CD4-positive, alpha-beta T cell treated with Interleukin-4 for 1 hour (primary cell): ENCODE results near the gene MIF4GD.
"Not testable (repeated sequence)": the region's sequence is repeated elsewhere in the genome, so short reads cannot be mapped to it uniquely, and the experiment has no call there.

Source experiments
- DNase-seq, 2 donors: peaks; one replicate each; pipeline ENCODE4 v3.0.0-alpha.2; 2020 to 2022

MIF4GD gene

GRCh38 chr17:75288359-75288758 lies 17.3 kb upstream of the MIF4GD start:
- DNase-seq, result no peak

DNA sequence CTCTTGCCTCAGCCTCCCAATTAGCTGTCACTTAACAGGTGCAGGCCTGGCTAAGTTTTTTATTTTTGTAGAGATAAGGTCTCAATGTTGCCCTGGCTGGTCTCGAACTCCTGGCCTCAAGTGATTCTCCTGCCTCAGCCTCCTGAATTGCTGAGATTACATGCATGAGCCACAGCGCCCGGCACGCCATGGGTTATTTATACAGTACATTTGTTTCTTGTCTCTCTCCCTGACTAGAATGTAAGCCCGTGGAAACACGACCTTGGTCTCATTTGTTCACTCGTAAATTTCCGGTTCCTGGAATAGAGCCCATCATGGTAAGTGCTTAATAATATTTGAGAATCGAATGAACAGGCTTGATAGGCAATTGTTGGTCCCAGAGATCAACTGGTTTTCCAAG lies 16.2 kb upstream of the MIF4GD start:
- DNase-seq, result no peak

GRCh38 chr17:75285123-75285522 lies 14.1 kb upstream of the MIF4GD start:
- DNase-seq, result no peak

- not testable (repeated sequence) for DNase-seq
Measured at GRCh38 chr17:75280189-75280588, 9.2 kb upstream of the MIF4GD start.

DNA sequence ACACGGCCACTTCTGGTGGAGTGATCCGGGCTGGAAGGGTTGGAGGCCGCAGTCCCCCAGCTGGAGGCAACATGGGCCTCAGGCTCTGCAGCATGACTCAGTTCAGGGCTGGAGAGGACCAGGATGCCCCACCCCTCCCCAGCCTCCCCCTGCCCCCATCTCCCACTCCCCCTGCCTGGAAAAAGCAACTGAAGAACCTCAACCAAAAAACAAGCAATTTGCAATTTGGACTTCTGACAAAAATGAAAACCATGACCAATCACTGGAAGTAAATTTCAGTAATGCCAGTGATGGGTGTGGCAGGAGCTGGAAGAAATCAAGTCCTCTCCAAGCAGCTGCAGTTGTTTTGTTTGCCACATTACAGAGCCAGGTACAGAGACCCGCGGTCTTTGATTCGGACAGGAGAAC lies 6.6 kb upstream of the MIF4GD start:
- no peak for DNase-seq

DNA sequence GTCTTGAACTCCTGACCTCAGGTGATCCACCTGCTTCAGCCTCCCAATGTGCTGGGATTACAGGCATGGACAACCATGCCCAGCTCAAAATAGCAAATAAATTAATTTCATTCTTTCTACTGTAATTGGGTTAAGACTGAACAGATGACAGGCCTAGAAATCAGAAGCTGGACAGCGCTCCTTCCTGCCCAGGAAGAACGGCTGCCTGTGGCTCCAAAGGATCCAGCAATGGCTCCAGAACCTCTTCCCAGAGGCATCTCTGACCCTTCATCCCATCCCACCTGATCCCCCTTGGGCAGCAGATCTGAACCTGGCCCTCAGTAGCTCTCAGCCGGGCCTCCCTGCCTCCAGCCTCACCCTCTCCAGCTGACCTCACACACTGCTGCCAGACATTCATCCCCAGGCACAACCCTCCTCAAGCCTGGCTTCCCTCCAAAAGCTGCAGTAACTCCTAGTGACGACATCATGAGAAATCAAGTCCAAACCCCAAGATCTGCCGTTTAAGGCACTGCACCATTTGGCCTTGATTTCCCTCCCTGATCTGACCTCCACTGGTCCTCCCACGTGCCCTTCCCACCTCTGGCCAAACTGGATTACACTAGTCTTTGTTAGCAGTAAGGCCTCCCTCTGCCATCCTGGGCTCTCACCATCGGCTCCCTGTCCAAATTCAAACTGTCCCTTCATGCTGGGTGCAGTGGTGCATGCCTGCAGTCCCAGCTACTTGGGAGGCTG lies 3.1 kb upstream of the MIF4GD start:
- no peak for DNase-seq

DNA sequence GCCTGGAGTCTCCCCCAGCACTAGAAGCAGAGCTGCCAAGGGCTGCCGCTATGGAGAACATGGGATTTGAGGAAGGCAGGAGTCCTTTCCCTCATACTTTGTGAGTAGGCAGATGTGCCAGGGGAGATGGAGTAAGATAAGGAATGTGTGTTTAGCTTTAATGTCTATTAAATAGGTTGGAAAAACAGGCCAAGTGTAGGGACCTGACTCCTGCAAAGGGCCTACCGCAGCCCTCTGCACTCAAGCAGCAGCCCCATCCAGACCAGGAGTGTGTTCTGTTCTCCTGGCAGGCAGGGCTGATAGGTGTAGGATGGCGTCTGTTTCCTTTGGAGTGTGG lies 1.8 kb upstream of the MIF4GD start:
- no peak for DNase-seq

GRCh38 chr17:75271955-75272847 lies 1.2 kb upstream of the MIF4GD start:
- DNase-seq, result no peak

- peak; percentile 87 to 89 for DNase-seq
Measured at GRCh38 chr17:75271233-75271954, 363 bp upstream of the MIF4GD start.

DNA sequence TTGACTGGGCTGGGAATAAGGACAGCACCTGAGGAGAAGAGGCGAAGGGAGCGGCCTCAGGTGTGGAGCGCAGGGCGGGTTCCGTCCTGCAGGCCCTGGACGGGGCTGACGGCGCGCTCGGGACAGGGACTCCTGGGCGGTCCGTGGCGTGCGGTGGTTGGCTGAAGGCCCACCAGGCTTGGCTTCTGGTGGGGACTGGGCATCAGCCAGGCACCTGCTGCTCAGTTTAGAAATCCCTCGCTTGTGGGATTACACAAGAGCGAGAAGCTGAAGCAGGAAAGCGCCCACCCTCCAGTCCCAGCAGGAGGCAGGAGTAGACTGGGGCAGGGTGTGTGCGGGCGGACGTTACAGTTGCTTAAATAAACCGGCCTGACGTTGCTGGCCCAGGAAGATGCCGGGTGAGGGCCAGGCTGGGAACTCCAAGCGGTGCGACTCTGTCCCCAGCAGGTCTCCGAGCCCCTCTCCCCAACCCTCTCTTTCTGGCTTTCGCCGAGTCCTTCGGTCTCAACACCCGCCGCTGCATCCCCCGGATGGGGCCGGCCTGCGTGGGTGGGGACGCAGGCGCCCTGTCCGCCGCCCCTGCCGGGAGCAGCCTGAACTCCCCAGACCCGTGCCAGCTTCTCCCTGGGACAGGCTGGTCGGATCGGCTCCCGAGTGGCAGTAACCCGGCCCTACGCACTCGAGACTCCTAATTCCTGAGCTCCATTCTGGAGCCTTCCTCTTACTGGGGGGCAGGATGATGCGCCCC lies 639 bp downstream of the MIF4GD start:
- DNase-seq, result peak; percentile 47 to 52

DNA sequence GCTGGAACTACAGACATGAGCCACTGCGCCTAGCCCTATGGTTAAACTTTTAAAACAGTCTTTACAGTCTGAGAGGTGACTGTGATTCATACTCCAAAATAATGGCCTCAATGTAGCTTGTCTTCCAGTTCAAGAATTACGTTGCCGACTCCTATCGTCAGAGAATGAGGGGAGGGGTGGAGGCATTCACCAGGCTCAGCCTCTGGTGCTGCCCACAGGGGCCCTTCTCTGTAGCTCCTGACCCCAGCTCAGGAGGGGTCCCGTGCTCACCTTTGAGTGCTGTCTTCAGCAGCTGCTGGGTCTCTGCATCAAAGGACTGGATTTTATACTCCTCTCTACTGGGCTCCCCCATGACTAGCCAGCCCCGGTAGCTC lies 1.2 kb downstream of the MIF4GD start:
- no peak for DNase-seq

GRCh38 chr17:75267411-75268232 lies 3.4 kb downstream of the MIF4GD start:
- DNase-seq, result no peak

DNA sequence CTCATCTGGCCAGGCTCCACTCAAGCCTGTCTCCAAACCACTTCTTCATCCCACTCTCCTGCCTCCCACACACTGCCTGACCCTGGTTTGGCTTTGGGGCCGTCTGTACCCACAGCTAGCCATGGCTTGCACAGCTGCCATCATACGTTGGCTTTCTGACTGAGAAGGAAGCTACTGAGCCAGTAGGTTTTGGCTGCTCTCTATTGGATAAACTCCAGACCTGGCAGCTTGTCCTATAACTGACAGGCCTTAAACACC lies 3.9 kb downstream of the MIF4GD start:
- no peak for DNase-seq

- DNase-seq, result no peak
Measured at GRCh38 chr17:75266316-75267152, 4.5 kb downstream of the MIF4GD start.

DNA sequence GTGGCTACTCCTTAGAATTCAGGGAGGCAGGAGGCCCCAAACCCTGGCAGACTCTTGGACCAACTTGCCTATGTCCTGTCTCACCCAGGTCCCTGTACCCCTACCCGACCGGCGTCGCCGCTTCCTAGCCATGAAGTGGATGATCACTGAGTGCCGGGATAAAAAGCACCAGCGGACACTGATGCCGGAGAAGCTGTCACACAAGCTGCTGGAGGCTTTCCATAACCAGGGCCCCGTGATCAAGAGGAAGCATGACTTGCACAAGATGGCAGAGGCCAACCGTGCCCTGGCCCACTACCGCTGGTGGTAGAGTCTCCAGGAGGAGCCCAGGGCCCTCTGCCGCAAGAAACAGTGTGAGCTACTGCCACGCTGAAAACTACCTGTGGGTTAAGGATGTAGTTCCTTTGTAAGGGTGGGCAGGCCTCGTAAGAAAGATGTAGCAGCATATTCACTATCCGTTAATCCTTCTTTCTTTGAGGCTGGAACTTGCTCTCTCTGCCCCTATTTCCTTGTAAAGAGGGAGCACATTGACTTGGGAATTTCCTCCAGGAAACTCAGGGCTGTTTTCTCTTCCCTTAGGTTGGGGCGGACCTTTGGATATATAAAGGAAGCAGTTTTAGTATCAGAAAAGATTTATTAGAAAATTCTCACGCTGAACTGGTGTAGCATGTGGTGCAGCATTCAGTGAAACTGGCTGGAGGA lies 5.3 kb downstream of the MIF4GD start:
- no peak for DNase-seq

DNA sequence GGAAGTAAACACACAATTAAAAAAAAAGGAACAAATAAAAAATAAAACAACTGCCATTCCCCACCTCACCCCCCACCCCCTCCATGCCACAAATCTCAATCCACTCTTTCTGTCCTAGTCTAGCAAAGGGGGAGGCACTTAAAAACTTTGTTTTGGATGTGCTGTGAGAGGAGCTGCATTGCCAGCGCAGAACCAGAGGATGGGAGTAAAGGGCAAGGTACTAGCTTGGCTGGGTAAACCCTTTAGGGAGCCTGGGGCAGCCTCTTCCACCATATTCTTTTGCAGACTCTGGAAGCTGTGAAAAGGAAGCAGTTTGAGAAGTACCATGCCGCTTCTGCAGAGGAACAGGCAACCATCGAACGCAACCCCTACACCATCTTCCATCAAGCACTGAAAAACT lies 8.0 kb downstream of the MIF4GD start:
- DNase-seq, result no peak

GRCh38 chr17:75262112-75262606 lies 8.9 kb downstream of the MIF4GD start:
- no peak for DNase-seq

DNA sequence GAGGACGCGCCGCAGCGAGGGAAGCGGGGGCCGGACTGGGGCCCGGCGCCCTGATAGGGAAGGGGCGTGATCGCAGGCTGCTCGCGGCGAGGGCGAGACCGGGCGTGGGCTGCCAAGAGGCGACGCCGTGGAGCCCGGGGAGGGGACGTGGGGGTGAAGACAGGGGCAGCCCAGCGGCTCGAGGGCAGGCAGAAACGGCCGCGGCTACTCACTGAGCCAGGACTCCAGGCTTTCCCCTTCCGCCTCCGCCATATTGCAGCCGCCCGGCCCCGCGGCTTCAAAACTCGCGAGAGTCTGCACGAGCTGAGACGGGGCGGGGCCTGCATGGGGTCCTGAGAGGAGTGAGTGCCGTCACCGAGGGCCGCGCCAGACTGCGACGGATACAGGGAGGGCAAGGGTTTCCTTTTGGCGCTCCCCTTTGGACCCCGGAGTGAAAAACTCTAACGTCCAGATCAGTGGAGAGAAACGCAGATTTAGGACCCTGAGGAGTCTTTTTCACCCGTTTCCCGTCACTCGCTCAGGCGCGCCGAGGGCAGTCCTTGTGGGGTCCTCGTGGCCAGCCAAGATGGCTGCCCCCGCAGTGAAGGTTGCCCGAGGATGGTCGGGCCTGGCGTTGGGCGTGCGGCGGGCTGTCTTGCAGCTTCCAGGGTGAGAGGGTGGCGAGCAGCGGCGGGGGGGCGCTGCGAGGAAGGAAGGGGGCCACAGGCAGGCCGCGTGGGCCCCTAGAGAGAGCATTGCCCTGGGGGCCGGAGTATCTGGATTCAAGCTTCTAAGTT lies 9.5 kb downstream of the MIF4GD start, which contains the start of the genes GGA3 and MRPS7:
Gene GGA3 (minus strand): TSS at position 271 of the 776 bp plus-strand sequence. CDS start 19 bp downstream, at position 252.
Gene MRPS7 (plus strand): TSS at position 544 of the 776 bp plus-strand sequence. CDS start 22 bp downstream, at position 566.
- peak; percentile 94 to 96 for DNase-seq

DNA sequence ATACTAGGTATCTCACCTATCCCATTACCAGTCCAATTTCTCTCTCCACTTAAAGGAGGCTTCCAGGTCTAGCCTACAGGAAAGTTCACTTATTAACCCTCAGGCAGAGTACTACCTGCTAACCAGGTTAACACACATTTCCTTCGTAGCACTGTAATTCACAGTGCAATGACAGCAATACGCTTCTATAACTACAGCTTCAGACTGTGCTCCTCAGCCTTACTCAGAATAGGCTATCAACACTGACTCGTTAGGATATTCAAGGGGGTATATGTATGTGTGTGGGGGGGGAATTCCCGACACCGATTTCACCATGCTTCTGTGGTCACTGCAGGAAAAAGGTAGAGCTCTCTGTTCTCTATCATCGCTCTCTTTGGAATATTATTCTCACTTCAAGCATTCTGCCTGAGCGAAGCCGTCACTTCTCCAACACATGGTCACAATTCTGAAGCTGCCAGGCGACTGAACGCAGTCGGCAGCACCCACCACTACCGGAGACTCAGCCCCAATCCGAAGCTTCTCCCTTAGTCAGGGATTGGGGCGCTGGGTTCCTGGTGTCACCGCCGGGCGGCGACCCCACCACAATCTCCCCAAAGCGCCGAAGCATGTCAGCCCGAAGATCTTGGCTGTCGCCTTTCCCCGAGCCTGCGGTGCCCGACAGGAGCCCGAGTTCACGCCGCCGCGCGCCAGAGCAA lies 10.2 kb downstream of the MIF4GD start:
- peak; percentile 45 to 70 for DNase-seq
